Heart left ventricle (tissue), 16 donors: ENCODE measurements around the gene LITAF. TPM values are rescaled to one million over a fixed set of nuclear protein-coding genes. Genes with fewer than 3 reads are reported as not detected.

ENCODE experiments used
- ATAC-seq, 4 donors: fragments of 200-7000 bp; cut with Tn5 transposase; one replicate each; pipeline ENCODE4 v1.9.1; 2020 to 2022; ENCODE audit warnings: moderate library complexity in 4 of 4, mild to moderate bottlenecking in 3 of 4, moderate number of reproducible peaks in 1 of 4
- DNase-seq, 5 donors: peaks; one replicate each; pipeline ENCODE4 v3.0.0-alpha.2; 2020
- H3K27ac ChIP-seq, 12 donors: fragments of 200-600 bp; sonication (generic) in 4 of 12; one replicate each; pipeline versions ENCODE4 v1.5.0 to v1.8.0; 2016 to 2022; ENCODE audit warnings: mild to moderate bottlenecking in 2 of 12
- H3K27me3 ChIP-seq, 9 donors: fragments of 200-600 bp; sonication (generic) in 2 of 9; one replicate each; pipeline versions ENCODE4 v1.5.1 to v1.8.0; 2016 to 2022; ENCODE audit warnings: mild to moderate bottlenecking in 3 of 9
- H3K36me3 ChIP-seq, 9 donors: fragments of 200-600 bp; sonication (generic) in 2 of 9; one replicate each; pipeline versions ENCODE4 v1.5.0 to v1.8.0; 2018 to 2022; ENCODE audit warnings: mild to moderate bottlenecking in 2 of 9
- H3K4me1 ChIP-seq, 12 donors: fragments of 200-600 bp; sonication (generic) in 4 of 12; one replicate each; pipeline versions ENCODE4 v1.5.0 to v1.8.0; 2016 to 2022; ENCODE audit warnings: mild to moderate bottlenecking in 3 of 12
- H3K4me3 ChIP-seq, 12 donors: fragments of 200-600 bp; sonication (generic) in 4 of 12; one replicate each; pipeline versions ENCODE4 v1.5.0 to v1.8.0; 2017 to 2022; ENCODE audit warnings: mild to moderate bottlenecking in 9 of 12, moderate library complexity in 4 of 12
- H3K9me3 ChIP-seq, 12 donors: fragments of 200-600 bp; sonication (generic) in 4 of 12; one replicate each; pipeline versions ENCODE4 v1.5.0 to v1.8.0; 2016 to 2022; ENCODE audit warnings: mild to moderate bottlenecking in 1 of 12
- POLR2A ChIP-seq, 2 donors: fragments of 450-650 bp; IDR thresholded peaks; one replicate each; pipeline ENCODE4 v1.6.1; 2017; ENCODE audit warnings: antibody characterized with exemption in 2 of 2, mild to moderate bottlenecking in 2 of 2, moderate library complexity in 2 of 2
- WGBS, 4 donors: extraction: QIAGEN DNeasy Blood & Tissue Kit in 2 of 4; methylation state at CpG; one replicate each; pipeline versions ENCODE4 v1.1.5 to v1.1.7; 2013 to 2018; 5-methylcytosine and 5-hydroxymethylcytosine counted together
- intact Hi-C, 10 donors: fragments of 100-400 bp; cut with DNase I; formaldehyde crosslinking; loops; one replicate each; pipeline versions ENCODE4 v1.11.1 to v1.14.2; 2022
- polyA plus RNA-seq, 2 donors: library from polyadenylated mRNA; stranded (reverse); fragments of 200-250 nt; gene quantifications; one replicate each; pipeline ENCODE4 v1.2.3, GENCODE V29; 2013
- total RNA-seq, 9 donors: library from RNA; depleted of rRNA in 2 of 9; stranded (reverse); fragments of >200 nt in 2 of 9; fragmentation: NEBNext Ultra II Directional in 3 of 9; extraction: Animal tissue kit (Norgen Biotek cat#: 25700) in 3 of 9; gene quantifications; one replicate each; pipeline versions ENCODE4 v1.1.0 to v1.2.4, GENCODE V29; 2016 to 2023
- TF ChIP-seq, protein P1 (sequence below), 12 donors: fragments of 200-600 bp; sonication (generic) in 4 of 12; IDR thresholded peaks; one replicate each; pipeline versions ENCODE4 v1.5.0 to v1.8.0; 2018 to 2022; ENCODE audit warnings: antibody characterized with exemption in 12 of 12, mild to moderate bottlenecking in 5 of 12
- donor health status: ischemic (EF 13 %, LVEDD 7.1; RV severe dilation, severe dysfunction).
- donor health status: healthy with polysubstance abuse.
- donor health status: DM: no; HTN: yes; CAD: no.
- donor health status: DM: no; HTN: no; CAD: no.
- donor health status: ischemic (EF 25% LVEDD 6.9; RV normal size, moderate dysfunction).
- donor health status: ischemic (EF 25% LVEDD 5.7; RV mildly dilated, moderate dysfunction).
- donor health status: healthy.
- donor health status: DM: yes; HTN: yes; CAD: no.
- donor health status: ischemic (EF 35%, LVEDD 5.7; RV mildly dilated, moderate dysfunction).
- donor health status: nonischemic (EF 11% LVEDD 7.7; RV severe dilation, severe dysfunction).
- donor health status: DM: yes; HTN: yes; CAD: no.
- donor health status: PGD.
- donor health status: ischemic (EF 29% LVEDD 5.4; RV normal size, mild dysfunction).
- donor health status: nonischemic (EF 23%, LVEDD 6.1; RV moderate dilation, normal function).

LITAF gene
- total and polyA plus RNA-seq, 11 donors: 12.2 to 133 (median 46.5) TPM

DNA sequence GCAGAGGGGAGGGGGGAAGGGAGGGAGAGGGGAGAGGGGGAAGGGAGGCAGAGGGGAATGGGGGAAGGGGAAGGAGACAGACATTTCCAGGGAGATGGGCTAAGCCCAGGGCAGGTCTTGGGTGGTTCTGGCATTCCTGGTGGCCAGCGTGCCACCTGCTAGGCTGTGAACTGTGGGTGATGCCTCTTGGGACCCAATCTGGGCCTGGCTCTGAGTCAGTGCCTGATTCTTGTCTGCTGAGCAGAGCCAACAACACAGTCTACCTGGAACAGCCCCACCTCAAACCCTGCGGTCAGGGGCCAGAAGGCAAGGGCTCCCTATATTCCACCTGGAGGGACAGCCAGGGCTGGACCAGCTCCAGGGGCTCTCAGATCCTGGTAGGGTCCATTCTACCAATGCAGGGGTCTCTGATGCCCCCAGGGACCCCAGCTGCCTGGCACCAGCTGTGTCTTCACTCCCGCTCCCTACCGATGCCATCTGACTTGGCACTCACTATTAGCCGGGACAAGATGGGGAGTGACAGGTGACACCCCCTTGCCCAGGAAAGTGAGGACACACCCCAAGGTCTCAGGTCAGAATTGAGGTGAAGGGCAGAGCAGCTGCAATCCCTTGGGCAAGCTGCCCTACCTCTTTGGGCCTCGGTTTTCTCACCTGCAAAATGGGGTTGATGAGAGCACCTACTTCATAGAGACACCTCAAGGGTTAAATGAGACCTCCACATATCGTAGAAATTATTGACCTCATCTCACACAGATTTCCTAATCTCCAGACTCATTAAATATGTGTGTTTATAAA is 87.2 kb downstream of the LITAF start:
- H3K4me1 ChIP-seq: peaks cover 0 to 38% (median 25%) of the 10 kb centered on the region in 12 donors
- no peak for ATAC-seq
- intact Hi-C loops: loop anchor here in 3 of 10 donors (5.0 to 10.0 kb wide), 3 partner anchors 82 to 135 kb away; no protein-coding TSS in a partner anchor
- no peaks in the 10 kb centered on the region for H3K27me3 ChIP-seq
- TF ChIP-seq POLR2A (IDR thresholded peaks at IDR 0.05): no peak
- TF ChIP-seq, protein P1, sequence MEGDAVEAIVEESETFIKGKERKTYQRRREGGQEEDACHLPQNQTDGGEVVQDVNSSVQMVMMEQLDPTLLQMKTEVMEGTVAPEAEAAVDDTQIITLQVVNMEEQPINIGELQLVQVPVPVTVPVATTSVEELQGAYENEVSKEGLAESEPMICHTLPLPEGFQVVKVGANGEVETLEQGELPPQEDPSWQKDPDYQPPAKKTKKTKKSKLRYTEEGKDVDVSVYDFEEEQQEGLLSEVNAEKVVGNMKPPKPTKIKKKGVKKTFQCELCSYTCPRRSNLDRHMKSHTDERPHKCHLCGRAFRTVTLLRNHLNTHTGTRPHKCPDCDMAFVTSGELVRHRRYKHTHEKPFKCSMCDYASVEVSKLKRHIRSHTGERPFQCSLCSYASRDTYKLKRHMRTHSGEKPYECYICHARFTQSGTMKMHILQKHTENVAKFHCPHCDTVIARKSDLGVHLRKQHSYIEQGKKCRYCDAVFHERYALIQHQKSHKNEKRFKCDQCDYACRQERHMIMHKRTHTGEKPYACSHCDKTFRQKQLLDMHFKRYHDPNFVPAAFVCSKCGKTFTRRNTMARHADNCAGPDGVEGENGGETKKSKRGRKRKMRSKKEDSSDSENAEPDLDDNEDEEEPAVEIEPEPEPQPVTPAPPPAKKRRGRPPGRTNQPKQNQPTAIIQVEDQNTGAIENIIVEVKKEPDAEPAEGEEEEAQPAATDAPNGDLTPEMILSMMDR (IDR thresholded peaks at IDR 0.05): no peak
- H3K4me3 ChIP-seq: no peak overlapping the region
- no peaks in the 10 kb centered on the region for H3K36me3 ChIP-seq
- H3K27ac ChIP-seq: no peak overlapping the region
- 73 to 78% (median 76%) methylated on average over 6 to 7 of the region's 7 CpGs for WGBS, 4 donors
- no peak for DNase-seq
- H3K9me3 ChIP-seq: no peaks in the 10 kb centered on the region

DNA sequence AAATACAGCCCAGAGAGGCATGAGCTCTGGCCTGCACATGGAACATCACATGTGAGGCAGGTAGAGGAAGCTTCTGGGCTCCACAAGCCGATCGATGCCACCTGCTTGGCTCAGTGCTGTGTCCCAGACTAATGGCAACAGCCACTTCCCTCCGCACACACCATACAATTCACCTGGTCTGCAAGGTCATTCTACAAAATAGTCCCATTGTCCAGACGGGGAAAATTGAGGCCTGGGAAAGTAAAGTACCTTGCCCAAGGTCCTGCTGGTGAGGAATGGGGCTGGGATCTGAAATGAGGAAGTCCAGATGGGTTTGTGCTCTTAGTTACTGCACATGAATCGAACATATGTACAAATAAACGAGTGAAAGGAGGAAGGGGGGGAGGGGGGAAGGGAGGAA is 88.0 kb downstream of the LITAF start:
- H3K4me1 ChIP-seq: peaks cover 0 to 39% (median 25%) of the 10 kb centered on the region in 12 donors
- DNase-seq (no peak), ATAC-seq (no peak)
- TF ChIP-seq, protein P1 (IDR thresholded peaks at IDR 0.05): no peak
- TF ChIP-seq POLR2A (IDR thresholded peaks at IDR 0.05): no peak
- intact Hi-C loops: loop anchor here in 2 of 10 donors (5.0 to 10.0 kb wide), 2 partner anchors 81 to 94 kb away; no protein-coding TSS in a partner anchor
- no peaks in the 10 kb centered on the region for H3K9me3 ChIP-seq
- no peak overlapping the region for H3K27ac ChIP-seq
- H3K4me3 ChIP-seq: no peak overlapping the region
- H3K27me3 ChIP-seq: no peaks in the 10 kb centered on the region
- no peaks in the 10 kb centered on the region for H3K36me3 ChIP-seq
- WGBS, 4 donors: 63 to 70% (median 67%) methylated on average over 6 of the region's 6 CpGs

DNA sequence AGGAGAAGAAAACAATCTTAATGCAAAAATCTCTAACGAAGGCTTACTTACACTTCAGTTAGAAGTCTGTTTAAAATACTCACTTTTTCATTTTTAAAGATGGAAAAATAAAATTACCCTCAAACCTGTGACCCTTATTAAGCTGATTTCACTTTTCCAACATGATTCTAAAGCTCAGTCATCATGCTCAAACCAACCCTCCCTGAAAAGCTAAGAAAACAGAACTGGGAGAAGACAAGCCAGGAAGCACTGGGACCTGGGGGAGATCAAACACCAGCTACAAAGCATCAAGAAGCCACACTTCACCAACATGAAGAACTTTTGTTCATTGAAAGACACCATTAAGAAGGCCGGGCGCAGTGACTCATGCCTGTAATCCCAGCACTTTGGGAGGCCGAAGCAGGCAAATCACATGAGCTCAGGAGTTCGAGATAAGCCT is 88.8 kb downstream of the LITAF start:
- TF ChIP-seq, protein P1 (IDR thresholded peaks at IDR 0.05): no peak
- no peak for TF ChIP-seq POLR2A (IDR thresholded peaks at IDR 0.05)
- intact Hi-C loops: loop anchor here in 2 of 10 donors (5.0 to 10.0 kb wide), 2 partner anchors 81 to 93 kb away; no protein-coding TSS in a partner anchor
- Histone ChIP-seq H3K36me3 (no peaks in the 10 kb centered on the region), H3K4me1 (peaks cover 0 to 39% (median 25%) of the 10 kb centered on the region in 12 donors), H3K27ac (peak overlapping the region; percentile 31 to 84 (median 80)), H3K4me3 (no peak overlapping the region), H3K27me3 (no peaks in the 10 kb centered on the region), H3K9me3 (no peaks in the 10 kb centered on the region)
- no peak for DNase-seq
- 59 to 63% (median 62%) methylated on average over 5 of the region's 5 CpGs for WGBS, 4 donors
- peak in 1 of 4 donors; percentile 5 for ATAC-seq

Other genes with a start within 250 kb of the LITAF start
- gene RMI2, start 241.5 kb downstream of the LITAF start, total RNA-seq: 1 to 10 TPM in 4 of 9 donors, under 1 TPM in 3, not detected in 2; 0.23 to 6.6 (median 1.1) TPM
- under 1 TPM; 0.23 to 0.76 TPM for gene RMI2, start 241.5 kb downstream of the LITAF start, polyA plus RNA-seq
- 10 to 100 TPM; 17.0 to 60.0 (median 36.4) TPM for gene SNN, start 81.5 kb upstream of the LITAF start, total RNA-seq
- gene SNN, start 81.5 kb upstream of the LITAF start, polyA plus RNA-seq: 10 to 100 TPM; 12.5 to 38.4 TPM
- gene TXNDC11, start 155.9 kb upstream of the LITAF start, total RNA-seq: 10 to 100 TPM; 18.9 to 29.3 (median 25.9) TPM
- 10 to 100 TPM; 23.6 to 53.1 TPM for gene TXNDC11, start 155.9 kb upstream of the LITAF start, polyA plus RNA-seq
- gene ZC3H7A, start 210.3 kb upstream of the LITAF start, total RNA-seq: 10 to 100 TPM; 20.2 to 42.3 (median 29.7) TPM
- 10 to 100 TPM; 16.9 to 17.7 TPM for gene ZC3H7A, start 210.3 kb upstream of the LITAF start, polyA plus RNA-seq